GM12872 (cell line): Measurements from ENCODE around the gene TMEM82.

Experiments
- CTCF ChIP-seq: IDR thresholded peaks from 3 replicates; pipeline ENCODE4 v1.5.1; 2011; ENCODE audit warnings: low read depth, mild to moderate bottlenecking, low read length, moderate library complexity; ENCODE audit not compliant: insufficient read depth

The TMEM82 gene

DNA sequence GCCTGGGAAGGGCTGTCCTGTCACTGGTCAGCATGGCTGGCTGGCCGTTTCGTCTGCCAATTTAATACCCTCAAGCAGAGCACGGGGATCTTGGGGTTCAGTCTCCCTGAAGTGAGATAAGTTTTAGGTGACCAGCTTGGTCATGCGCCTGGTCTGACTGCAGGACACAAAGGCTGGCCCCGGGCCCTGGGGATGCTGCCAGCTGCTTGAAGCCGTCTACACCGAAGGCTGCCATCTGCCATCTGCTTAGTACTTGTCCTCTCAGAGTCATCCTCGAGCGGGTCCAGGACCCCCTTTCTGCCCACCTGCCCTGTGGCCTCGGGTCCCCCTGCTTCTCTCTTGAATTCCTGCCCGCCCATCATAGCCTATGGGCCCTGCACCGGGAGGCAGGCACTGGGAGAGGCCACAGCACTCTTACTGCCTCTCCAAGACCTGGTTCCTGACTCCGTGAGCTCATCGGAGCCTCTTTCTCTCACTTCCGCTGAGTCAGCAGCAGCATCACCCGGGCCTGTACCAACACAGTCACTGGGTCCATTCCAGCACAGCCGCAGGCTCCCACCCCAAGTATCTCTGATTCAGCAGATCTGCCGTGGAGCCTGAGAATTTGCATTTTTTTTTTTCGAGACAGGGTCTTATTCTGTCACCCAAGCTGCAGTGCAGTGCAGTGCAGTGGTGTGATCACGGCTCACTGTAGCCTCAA is 23.3 kb downstream of the TMEM82 start:
- TF ChIP-seq CTCF: no peak

DNA sequence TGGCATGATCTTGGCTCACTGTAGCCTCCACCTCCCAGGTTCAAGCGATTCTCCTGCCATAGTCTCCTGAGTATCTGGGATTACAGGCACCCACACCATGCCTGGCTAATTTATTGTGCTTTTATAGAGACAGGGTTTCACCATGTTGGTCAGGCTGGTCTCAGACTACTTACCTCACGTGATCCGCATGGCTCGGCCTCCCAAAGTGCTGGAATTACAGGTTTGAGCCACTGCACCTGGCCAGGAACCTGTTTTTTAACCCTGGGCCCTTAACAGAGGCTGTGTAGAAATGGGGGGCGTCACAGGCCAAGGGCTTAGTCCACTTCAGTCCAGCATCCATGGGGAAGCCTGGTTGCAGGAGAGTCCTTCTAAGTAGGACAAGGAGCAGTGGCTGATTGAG is 25.6 kb downstream of the TMEM82 start:
- no peak for TF ChIP-seq CTCF

- no peak for TF ChIP-seq CTCF
Observed at GRCh38 chr1:15768388-15768787, 26.1 kb downstream of the TMEM82 start.

DNA sequence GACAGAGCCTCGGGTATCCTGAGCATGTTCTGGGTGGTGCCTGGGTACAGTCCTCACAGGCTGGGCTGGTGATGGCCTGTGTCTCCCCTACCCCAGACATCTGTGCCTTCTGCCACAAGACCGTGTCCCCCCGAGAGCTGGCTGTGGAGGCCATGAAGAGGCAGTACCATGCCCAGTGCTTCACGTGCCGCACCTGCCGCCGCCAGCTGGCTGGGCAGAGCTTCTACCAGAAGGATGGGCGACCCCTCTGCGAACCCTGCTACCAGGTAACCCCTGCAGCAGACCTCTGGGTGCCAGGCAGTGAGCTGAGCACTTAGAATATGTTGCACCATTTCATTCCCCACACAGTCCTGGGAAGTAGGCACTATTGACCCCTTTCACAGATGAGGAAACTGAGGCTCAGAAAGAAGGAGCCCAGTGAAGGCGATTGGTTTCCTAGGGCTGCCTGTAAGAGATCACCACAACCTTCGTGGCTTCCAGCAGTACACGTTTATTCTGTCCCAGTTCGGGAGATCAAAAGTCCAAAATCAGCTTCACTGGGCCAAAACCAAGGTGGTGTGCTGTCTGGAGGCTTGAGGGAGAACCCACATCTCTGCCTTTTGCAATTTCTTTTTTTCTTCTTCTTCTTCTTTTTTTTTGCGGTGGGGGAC is 28.1 kb downstream of the TMEM82 start:
- no peak for TF ChIP-seq CTCF

DNA sequence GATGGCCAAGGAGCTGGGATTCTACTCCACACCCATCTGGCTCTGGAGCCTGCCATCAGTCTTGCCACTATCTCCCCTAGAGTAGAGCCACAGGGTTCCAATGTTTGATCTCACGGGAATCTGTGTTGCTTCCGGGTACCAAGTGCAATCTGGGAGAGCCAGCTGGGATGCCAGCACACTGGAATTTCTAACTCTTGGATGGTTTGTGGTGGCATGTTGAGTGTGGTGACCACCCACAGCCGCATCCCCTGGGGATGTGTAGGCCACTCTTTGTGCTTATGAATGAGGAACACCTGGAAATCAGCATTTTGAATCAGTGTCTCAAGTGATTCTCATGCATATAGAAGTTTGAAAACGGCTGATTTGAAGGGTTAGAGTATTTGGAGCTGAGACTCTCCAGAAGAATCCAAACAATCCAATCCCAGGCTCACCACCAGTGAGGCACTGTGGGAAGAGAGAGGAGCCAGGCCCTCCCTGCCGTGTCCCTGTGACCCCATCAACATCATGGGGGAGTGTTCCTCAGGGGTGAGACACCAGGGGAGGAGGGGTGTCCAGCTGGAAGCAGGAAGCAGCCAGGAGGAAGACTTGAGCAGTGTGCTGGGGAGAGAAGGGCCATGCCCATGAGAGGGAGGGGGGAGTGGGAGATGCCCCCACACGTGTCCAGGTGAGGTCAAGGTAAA is 29.7 kb downstream of the TMEM82 start:
- no peak for TF ChIP-seq CTCF

DNA sequence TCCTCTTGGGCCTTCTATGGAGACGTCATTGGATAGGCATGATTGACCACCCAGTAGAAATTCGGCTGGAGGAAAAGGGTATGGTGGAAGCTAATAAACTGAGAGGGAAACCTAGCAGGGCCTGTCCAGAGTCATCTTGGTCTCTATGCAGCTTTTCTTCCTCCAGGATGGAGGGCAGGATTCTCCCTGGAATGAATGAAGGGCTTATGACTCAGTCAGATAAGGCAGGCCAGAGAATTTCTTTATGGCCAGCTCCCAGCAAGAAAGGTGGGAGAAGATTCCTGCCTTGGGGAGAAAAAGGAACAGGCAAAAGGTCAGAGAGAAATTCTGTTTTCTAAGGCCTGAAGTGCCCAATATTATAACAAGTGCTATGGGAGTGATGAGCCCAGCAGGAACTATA is 33.4 kb downstream of the TMEM82 start:
- TF ChIP-seq CTCF: no peak

GRCh38 chr1:15777909-15778707 is 35.8 kb downstream of the TMEM82 start:
- no peak for TF ChIP-seq CTCF
